ENCODE data around the gene ZPBP2.
"Not testable (repeated sequence)": the region's sequence is repeated elsewhere in the genome, so short reads cannot be mapped to it uniquely, and the experiment has no call there.

The ZPBP2 gene

DNA sequence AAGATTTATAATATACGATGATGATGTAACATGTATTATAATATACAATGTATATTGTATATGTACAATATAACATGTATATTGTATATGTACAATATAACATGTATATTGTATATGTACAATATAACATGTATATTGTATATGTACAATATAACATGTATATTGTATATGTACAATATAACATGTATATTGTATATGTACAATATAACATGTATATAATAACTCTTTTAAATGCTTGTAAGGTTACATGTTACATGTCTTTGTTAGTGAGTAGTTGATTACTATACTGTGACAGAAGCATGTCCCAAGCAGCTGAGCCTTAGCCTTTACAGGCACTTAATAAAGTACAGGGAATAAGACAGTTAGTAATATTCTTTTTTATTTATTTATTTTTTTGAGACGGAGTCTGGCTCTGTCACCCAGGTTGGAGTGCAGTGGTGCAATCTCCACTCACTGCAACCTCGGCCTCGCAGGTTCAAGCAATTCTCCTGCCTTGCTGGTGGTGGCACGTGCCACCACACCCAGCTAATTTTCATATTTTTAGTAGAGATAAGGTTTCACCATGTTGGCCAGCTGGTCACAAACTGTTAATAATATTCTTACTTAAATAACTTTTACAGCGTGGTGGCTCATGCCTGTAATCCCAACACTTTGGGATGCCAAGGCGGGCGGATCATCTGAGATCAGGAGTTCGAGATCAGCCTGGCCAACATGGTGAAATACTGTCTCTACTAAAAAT, 11.9 kb upstream of the ZPBP2 start:
- DNase-seq (ENCODE audit: low read depth) = not testable (repeated sequence)

DNA sequence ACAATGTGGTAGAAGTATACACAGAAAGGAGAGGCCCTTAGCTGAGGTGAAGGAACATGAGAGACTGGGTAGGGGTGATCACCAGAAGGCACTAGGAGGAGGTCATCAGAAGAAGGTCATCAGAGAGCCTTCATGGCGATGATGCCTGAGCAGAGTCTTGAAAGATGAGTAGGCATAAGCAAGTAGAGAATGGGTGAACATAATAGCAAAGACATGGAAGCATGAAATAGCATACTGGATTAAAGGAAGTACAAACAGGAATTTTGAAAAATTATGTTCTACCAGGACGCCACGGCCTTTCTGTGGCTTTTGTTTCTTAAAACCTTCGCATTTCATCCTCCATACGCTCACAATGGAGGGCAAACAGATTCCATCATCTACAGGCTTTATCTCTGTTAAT, 6.8 kb upstream of the ZPBP2 start:
- no peak for DNase-seq (ENCODE audit: low read depth)

DNA sequence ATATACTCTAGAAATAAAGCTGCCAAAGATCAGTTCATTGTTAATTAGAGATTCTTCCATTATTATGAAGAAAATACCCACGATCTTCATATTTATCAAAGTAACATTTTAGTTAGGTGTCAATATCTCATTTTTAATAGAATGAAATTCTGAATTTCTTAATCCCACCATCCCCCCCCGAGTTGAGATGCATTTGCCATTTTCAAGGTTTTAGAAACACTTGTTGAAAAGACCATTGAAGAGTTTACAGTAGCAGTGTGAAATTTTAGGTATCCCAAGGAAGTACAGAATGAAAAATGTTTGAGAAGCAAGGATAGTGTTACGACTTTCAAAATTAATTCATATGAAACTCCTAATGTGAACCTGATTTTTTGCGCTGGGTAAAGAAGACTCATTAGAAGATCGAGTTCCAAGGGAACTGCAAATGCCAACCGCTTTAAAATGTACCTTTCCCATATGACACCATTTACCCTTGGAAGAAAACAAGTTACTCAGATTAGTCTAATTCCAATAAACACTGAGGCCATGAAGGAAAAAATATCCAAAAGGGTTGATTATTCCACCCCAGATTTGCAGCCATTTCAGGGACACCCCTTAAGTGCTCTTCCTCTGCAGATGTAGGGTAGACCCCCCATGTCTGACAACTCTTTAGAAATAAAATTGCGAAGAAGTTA, 4.6 kb upstream of the ZPBP2 start:
- no peak for DNase-seq (ENCODE audit: low read depth)

DNA sequence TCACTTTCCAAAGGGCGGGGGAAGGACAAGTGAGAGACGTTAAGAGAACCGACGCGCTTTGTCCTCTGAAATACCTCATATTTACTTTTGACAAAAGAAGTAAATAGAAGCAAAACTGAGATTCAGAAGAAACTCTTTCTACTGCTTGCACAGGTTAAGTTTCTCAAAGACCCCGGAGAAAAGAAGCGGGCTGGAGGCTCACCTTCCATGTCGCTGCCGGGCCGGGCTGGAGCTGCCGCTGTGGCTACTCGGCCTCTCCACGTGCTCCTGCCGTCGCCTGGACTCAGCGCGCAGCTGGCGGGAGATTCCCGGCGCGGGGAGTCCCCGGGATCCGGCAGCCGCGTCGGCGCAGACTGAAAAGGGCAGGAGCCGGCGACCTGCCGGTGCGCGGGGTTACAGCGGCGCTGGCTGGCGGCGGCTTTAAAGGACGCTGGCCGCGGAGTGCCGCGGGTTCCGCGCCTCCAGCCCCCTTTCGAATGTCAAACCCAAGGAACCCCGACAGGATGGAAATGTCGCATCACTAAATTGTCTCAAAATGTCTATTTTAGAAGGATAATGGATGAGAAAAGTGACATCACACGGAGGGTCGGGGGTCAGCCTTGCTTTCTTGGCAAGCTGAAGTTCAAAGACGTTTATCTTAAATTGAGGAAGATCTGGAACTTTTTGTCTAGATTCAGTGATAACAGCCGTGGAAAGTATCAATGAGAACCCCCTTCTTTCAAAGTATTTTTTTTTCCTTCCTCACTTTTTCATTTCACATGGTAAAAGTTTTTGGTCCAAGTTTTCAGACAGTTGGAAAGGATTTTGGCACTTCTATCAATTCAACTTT, 3.9 kb upstream of the ZPBP2 start, which contains the start of gene IKZF3:
Gene IKZF3, minus strand, starts transcription at position 395 of the 829 bp plus-strand sequence. Its CDS starts 186 bp downstream, at position 209.
- peak; percentile 79 for DNase-seq (ENCODE audit: low read depth)

DNA sequence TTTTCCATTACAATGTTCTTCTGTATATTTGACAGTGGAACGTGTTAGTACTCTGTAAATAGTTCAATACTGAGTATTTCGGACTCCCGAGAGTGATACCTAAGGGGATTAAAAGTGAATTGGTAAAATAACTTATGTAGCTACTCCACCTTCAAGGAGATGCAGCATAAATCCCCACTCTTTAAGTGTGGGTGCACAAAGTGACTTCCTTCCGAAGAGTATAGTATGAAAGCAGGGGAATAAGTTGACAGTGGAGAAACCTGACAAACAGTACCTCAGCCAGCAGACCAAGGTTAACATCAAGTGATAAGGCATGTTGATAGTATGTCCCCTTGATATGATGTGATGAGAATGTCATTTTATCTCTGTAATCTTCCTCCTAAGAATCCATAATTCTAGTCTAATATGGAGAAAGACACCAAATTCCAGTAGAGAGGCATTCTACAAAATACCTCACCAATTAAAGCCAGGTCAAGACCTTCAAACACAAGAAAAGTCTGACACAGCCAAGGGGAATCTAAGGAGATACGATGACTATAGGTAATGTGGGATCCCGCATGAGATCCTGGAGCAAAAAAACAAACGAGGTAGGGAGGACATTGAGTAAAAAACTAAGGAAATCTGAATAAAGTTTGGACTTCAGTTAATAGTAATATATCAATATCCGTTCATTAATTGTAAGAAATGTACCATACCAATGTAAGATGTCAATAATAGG, 1.8 kb upstream of the ZPBP2 start:
- DNase-seq (ENCODE audit: low read depth) = no peak

DNA sequence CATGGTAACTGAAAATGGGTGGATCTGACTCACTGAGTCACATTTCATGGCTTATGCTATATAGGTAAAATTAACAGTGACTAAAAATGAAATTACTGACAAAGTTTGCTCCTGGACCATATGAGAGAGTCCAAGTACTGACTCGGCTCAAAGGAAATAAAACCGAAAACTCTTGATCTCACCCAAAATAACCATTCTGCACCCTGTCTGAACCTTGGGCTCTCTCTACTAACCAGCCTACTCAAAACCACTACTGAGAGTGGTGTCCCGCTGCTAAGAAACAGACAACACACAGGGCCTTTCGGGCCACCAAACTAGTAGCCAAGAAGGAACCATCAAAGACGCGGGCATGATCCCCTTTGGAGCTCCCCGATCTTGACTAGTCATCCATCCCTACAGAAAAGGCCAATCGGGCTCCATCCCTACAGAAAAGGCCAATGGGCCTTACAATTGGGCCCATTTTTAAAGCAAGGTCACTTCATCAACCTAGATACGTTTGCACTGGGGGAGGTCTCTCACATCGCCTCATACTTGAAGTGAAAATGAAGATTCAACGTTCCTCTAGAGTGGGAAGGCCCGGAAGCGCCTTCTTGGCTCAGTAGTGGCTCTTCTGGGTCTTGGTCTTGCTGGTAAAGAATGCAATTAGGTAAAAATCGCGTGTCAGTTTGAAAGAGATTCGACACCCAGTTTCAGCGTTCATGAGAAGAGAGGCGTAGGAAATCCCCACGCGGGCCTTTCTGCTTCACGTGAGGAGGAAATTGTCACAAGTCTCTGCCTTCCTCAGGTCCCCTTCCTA, 720 bp upstream of the ZPBP2 start:
- peak; percentile 26 for DNase-seq (ENCODE audit: low read depth)

DNA sequence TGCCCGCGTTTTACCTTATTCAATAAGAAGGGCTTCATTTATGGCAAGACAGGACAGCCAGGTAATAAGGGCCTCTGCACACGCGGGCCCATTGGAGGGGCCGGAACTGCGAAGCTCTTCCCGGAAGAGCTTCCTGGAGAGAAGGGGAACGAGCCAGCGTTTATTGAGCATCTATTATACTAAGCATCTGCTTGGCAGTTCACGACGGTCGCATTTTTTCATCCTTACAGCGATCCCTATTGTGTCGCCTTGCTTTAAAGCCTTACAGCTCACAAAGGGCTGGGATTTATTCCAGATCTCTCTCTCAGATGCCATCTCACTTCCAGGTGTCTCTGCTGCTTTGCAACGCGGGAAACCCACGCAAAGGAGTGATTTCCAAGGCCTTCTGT, 546 bp downstream of the ZPBP2 start:
- DNase-seq (ENCODE audit: low read depth) = no peak

DNA sequence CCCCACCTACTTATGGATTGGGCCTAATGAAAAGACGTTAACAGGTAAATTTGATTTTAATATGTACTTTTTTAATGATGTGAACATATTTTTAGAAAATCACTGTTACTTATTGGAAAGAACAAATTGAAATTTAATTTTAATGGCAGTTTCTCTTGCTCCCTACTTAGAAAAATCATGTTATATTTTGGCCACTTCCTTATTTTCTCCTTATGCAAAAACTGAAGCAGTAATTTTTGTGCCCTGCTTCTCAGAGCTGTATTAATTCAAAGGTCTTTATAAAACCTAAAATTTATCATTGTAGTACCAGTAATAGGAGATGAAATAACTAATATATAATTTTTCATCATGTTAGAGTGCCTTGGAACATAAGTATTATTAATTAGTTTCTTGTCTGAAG, 2.8 kb downstream of the ZPBP2 start:
- DNase-seq (ENCODE audit: low read depth) = no peak

DNA sequence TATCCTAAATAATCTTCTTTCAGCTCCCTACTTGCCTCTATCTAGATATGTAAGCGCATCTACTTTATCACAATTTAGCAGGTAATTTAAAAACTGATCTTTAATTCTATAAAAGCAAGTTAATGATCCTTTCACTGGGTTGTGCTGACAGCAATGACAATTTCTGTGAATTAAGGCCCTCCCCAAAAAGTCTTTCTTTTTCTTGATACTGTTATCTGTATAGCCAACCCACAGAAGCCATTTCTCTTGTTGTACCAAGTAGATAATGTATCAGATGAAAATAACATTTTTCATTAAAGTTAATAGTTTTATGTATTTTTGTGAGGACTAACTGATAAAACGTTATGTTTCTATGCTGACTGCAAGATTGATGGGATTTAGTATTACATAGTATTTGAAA, 3.8 kb downstream of the ZPBP2 start:
- DNase-seq (ENCODE audit: low read depth) = no peak

DNA sequence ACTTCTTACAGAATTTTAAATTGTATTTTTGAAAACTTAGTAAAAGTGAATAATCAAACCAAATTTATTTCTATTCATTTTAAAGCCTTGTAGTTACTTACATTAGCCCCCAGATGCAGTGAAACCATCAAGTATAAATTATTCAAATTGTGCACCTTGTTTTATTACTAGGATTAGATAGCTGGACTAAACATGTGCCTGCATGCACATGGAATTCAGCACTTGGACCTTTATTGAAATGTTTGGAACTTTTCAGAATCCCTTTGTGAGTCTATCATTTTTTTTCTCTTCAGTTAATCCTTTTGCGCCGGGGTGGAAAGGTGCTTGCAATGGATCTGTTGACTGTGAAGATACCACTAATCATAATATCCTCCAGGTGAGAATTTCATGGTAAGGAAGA, 4.7 kb downstream of the ZPBP2 start:
- no peak for DNase-seq (ENCODE audit: low read depth)

DNA sequence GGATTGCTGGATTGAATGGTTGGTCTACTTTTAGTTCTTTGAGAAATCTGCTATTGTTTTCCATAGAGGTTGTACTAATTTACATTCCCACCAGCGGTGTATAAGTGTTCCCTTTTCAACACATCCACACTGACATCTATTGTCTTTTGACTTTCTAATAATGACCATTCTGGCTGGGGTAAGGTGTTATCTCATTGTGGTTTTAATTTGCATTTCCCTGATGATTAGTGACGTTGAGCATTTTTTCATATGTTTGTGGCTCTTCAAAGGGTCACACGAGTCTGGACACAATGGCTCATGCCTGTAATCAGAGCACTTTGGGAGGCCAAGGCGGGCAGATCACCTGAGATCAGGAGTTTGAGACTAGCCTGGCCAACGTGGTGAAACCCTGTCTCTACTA, 18.1 kb downstream of the ZPBP2 start:
- not testable (repeated sequence) for DNase-seq (ENCODE audit: low read depth)

DNA sequence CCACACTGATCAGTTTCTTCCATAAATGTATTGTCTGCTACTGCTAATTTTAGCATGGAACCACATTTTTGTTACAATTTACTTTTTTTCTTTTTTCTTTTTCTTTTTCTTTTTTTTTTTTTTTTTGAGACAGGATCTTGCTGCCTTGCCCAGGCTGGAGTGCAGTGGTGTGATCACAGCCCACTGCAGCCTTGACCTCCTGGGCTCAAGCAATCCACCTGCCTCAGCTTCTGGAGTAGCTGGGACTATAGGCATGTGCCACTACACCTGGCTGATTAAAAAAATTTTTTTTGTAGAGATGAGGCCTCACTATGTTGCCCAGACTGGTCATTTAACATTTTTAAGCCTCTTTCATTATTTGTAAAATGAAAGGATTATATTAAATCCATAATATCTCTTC, 19.1 kb downstream of the ZPBP2 start:
- DNase-seq (ENCODE audit: low read depth) = no peak

DNA sequence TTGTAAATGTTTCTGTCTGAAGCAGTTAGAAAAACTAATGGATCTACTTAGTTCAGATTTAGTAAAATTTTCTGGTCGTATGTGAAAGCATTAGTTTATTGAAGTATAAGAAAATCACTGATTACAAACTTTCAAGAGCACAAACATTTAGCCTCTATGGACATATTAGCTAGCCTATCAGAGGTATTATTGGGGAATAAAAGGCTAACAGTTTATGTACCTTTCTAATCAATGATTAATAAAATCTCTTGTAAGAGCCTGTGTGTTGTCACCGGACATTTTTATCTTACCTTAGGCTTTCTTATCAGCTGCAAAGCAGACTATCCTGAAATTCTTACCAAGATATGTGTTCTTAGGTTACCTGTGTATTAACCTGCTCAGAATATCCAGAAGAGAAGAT, 21.2 kb downstream of the ZPBP2 start:
- DNase-seq (ENCODE audit: low read depth) = no peak

DNA sequence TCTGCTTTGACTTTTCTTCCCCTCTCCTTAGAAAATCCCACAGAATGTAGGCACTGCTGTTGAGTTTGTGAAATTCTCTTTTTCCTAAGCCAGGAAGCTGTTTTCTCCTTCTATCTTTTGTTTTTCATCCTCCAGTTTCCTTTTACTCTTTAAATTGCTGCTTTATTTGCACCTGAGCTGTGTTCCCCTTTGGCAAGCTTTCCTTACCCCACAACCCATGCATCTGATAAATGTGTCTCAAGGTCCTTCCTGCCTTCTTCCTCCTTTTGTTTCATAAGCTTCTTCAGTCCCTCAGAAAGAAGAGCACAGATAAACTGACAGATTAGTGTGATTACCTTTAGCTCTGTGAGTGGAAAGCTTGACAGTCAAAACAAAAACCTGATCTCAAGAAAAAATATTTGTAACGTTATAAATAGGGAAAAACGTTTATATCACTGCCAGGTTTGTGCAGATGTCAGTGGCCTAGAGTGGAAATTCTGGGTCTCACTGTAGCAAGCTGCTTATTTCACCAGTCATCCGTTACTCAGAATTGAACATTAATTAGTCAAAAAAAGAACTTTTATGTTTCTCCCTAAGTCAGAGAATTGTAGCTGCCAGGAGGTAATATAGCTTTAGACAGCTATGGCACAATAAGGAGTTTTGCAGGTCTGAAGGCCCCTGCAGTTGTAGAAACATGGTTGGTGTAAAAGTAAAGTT, 26.8 kb downstream of the ZPBP2 start:
- no peak for DNase-seq (ENCODE audit: low read depth)

DNA sequence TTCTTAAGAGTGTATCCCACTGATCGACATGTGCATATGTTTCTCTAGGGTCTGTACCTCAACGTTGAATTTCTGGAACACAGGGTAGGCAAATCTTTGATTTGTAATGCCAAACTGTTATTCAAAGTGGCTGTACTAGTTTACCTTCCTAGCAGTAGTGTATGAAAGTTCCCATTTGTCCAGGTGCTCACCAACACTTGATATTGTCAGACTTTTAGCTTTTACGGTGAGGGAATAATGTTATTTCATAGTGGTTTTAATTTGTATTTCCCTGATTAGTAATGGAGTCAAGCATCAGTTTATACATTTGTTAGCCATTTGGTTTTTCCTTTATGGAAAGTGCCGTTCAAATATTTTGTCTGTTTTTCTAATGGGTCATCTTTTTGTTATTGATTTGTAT, 30.1 kb downstream of the ZPBP2 start:
- no peak for DNase-seq (ENCODE audit: low read depth)

DNA sequence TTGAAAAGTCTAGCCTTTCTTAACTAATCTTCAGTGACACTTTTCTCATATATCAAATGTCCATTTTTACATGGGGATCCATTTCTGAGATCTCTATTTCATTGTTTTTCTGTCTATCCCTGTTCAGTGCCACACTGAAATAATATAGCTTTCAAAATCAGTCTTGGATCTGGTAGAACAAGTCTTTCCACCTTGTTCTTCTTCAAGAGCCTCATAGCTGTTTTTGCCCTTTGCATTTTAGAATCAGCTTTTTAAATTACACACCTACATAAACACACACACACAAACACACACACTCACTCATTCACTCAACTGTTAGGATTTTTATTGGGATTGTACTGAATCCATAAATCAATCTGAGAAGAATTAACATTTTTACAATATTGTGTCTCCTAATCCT, 31.2 kb downstream of the ZPBP2 start:
- no peak for DNase-seq (ENCODE audit: low read depth)

DNA sequence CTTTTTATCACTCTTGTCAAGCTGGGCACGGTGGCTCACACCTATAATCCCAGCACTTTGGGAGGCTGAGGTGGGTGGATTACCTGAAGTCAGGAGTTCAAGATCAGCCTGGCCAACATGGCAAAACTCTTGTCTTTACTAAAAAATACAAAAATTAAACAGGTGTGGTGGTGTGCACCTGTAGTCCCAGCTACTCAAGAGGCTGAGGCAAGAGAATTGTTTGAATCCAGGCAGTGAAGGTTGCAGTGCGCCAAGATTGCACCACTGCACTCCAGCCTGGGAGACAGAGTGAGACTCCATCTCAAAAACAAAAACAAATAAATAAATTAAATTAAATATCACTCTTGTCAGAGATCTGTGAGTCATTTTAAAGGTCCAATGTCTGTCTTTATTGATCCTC, 34.0 kb downstream of the ZPBP2 start:
- DNase-seq (ENCODE audit: low read depth) = not testable (repeated sequence)

DNA sequence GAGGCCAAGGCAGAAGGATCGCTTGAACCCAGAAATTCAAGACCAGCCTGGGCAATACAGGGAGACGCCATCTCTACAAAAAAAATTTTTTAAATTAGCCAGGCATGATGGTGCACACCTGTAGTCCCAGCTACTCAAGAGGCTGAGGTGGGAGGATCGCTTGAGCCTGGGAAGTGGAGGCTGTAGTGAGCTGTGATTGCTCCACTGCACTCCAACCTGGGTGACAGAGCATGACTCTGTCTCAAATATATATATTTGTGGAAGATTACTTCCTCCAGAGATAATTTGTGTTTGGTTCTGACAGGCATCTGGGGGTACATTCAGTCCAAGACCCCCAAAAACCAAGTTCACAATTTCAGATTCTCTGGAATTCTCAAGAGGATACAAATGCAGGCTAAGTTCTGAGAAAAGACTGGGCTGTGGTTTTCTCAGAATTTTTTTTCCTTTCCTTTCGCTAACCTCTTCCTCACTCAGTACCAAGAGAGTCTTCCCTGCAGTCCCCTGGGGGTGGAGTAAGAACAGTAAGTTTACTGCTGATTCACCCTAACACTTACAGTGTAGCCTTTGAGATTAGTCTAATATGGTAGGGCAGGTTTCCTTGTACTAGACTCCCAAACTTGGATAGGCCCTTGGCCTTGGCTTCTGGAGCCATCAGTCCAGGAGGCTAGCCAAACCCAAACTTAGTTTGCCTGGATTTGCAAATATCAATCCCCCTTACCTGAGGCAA, 35.3 kb downstream of the ZPBP2 start:
- no peak for DNase-seq (ENCODE audit: low read depth)

DNA sequence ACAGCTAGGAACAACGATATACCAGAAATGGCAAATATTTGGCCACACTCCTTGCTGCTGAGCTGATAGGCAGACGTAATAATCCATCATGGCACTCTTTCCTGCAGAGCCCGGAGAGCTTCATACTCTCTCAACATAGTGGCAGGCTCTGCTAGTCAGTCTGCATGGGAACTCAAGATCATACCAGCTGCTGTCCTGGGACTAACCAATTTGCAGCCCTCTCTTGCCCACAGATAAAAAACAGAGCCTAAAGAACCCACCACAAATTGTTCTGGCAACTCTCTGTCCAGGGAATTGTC, 36.9 kb downstream of the ZPBP2 start:
- no peak for DNase-seq (ENCODE audit: low read depth)

DNA sequence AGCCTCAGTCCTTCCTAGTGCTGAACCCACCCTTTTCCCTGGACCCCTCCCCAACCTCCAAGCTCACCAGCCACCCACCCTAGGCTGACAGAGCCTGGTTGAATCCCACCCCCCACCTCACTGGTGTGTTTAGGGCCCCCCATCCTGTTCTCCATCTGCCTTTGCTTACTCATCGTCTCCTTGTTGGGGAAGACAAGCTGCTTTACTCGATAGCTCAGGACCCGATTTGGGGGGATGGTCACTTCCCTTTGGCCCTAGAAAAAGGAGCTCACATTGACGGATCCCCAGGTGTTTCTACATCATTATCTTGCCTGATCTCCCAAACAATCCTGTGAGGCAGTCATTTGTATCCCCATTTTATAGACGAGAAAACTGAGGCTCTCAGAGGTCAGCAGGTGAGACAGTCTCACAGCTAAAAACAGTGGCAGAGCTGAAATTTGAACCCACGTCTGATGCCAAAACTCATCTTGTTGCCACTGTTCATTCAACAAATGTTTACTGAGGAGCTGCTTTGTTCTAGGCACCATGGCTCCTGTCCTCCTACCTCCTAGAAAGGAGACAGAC, 40.9 kb downstream of the ZPBP2 start:
- no peak for DNase-seq (ENCODE audit: low read depth)

All from stimulated activated CD8-positive, alpha-beta memory T cell treated with anti-CD3 and anti-CD28 coated beads, Interleukin-4, amount 100 ng/mL, for 24 hours (primary cell).